A549 (cell line): ENCODE results near the gene FNDC3A.

Experiments used
- EP300 ChIP-seq, 2 experiments: fragments of >200 bp; sonication (Bioruptor Twin); formaldehyde crosslinking; IDR thresholded peaks; 2 replicates in 1 of 2; 3 replicates in 1 of 2; pipeline ENCODE4 v1.6.1; 2016 to 2017
- HDAC2 ChIP-seq: fragments of 200-600 bp; sonication (generic); IDR thresholded peaks from 2 replicates; pipeline ENCODE4 v1.6.1; 2016
- KDM5A ChIP-seq: fragments of 200-600 bp; sonication (generic); IDR thresholded peaks from 2 replicates; pipeline ENCODE4 v1.6.1; 2016; ENCODE audit warnings: antibody characterized with exemption, mild to moderate bottlenecking
- POLR2A ChIP-seq: IDR thresholded peaks from 2 replicates; pipeline ENCODE4 v1.6.1; 2012; ENCODE audit warnings: mild to moderate bottlenecking, low read length
- POLR2AphosphoS2 ChIP-seq: conservative IDR thresholded peaks from 2 replicates; pipeline ENCODE4 v1.6.1; 2012; ENCODE audit warnings: low read length, improper control_type of control experiment, inconsistent platforms
- RAD21 ChIP-seq, 2 experiments: fragments of >200 bp in 1 of 2; sonication (Bioruptor Twin) in 1 of 2; formaldehyde crosslinking in 1 of 2; IDR thresholded peaks in 1 of 2; conservative IDR thresholded peaks in 1 of 2; 2 replicates in 1 of 2; 3 replicates in 1 of 2; pipeline ENCODE4 v1.6.1; 2012 to 2018; ENCODE audit warnings: inconsistent platforms in 1 of 2
- ZSCAN20 ChIP-seq: fragments of 250-450 bp; sonication (Bioruptor Pico); IDR thresholded peaks from 2 replicates; pipeline ENCODE4 v1.8.0; 2022; ENCODE audit warnings: mild to moderate bottlenecking, moderate library complexity
- TF ChIP-seq, protein P1 (sequence below): fragments of >200 bp; sonication (Bioruptor Twin); formaldehyde crosslinking; IDR thresholded peaks from 3 replicates; pipeline ENCODE4 v1.5.1; 2016
- TF ChIP-seq, protein P2 (sequence below): fragments of 250-450 bp; sonication (Bioruptor Pico); IDR thresholded peaks from 2 replicates; pipeline ENCODE4 v1.5.0; 2020; ENCODE audit warnings: low read depth, mild to moderate bottlenecking, moderate library complexity

DNA sequence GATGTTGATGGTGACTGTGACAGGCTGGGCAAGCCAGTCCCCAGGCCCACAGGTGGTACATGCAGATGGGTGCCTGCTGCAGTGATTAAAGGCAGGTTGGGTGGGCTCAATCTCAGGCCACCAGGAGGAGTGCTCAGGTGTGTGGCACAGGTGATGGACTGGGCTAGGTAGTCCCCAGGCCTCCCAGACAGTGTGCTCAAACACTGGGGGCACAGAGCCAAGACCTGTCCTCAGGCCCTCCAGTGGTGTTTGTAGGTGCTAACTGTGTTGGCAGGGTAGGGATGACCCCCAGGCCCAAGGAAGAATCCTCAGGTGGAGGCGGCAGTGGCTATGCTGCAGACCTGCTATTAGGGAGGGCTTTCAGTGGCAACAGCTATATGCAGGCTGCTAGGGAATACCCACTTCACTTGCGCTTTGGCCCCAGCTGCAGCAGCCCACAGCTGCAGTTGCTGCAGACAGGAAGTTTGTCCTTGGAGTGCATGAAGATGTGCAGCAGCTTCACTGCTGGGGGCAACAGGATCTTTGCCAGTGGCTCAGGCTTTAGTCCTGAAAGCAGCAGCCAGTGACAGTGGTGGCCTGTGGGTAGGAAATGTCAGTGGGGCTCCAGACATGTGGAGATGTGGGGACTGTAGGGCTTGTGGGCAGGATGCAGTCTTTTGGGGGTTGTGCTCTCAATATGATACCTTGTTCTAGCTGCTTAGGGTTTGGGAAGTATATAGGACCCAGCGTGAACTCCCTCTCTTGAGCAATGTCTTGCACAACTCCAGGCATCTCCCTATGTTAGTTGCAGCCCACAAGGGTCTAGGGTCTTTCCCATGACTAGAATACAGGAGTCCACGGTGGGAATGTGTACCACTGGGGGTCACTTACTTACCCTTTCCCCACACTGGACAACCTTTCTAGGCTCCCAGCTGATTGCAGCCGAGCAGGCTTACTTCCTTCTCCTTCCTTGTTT lies 190.4 kb downstream of the FNDC3A start:
- TF ChIP-seq RAD21 (conservative IDR thresholded peaks at IDR 0.05 in 1 of 2, IDR thresholded peaks at IDR 0.05 in 1 of 2) (no peak), ZSCAN20 (CRISPR knock-in tag) (no peak), EP300 (IDR thresholded peaks at IDR 0.05) (no peak), POLR2A (no peak), POLR2AphosphoS2 (no peak), KDM5A (no peak), HDAC2 (no peak)
- TF ChIP-seq, protein P1, sequence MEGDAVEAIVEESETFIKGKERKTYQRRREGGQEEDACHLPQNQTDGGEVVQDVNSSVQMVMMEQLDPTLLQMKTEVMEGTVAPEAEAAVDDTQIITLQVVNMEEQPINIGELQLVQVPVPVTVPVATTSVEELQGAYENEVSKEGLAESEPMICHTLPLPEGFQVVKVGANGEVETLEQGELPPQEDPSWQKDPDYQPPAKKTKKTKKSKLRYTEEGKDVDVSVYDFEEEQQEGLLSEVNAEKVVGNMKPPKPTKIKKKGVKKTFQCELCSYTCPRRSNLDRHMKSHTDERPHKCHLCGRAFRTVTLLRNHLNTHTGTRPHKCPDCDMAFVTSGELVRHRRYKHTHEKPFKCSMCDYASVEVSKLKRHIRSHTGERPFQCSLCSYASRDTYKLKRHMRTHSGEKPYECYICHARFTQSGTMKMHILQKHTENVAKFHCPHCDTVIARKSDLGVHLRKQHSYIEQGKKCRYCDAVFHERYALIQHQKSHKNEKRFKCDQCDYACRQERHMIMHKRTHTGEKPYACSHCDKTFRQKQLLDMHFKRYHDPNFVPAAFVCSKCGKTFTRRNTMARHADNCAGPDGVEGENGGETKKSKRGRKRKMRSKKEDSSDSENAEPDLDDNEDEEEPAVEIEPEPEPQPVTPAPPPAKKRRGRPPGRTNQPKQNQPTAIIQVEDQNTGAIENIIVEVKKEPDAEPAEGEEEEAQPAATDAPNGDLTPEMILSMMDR: no peak
- TF ChIP-seq, protein P2, sequence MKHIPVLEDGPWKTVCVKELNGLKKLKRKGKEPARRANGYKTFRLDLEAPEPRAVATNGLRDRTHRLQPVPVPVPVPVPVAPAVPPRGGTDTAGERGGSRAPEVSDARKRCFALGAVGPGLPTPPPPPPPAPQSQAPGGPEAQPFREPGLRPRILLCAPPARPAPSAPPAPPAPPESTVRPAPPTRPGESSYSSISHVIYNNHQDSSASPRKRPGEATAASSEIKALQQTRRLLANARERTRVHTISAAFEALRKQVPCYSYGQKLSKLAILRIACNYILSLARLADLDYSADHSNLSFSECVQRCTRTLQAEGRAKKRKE (CRISPR knock-in tag): no peak
